ENCODE results near the gene CUX1.
A peak's percentile ranks its signal among the peaks of the same experiment; 100 is the strongest.
"Not testable (repeated sequence)": the region's sequence is repeated elsewhere in the genome, so short reads cannot be mapped to it uniquely, and the experiment has no call there.

The CUX1 gene

DNA sequence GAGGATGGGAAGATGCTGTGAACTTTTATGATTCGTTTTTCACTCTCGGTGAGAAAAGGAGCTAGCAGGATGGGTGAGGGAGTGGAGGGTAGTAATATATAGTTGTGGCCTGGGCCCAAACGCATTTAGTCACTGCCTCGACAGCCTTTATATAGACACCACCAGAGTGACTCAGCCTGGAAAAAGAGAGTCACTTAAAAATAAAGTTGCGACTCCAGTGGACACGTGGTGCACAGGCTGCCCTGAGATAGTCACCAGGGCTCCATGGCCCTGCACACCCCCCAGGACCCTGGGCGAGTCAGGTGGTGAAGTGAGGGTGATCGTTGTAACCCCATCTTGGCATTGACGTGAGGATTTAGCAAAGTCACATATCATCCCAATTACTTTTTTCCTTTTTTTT, 106.7 kb downstream of the CUX1 start:
- TF ChIP-seq, protein P1, sequence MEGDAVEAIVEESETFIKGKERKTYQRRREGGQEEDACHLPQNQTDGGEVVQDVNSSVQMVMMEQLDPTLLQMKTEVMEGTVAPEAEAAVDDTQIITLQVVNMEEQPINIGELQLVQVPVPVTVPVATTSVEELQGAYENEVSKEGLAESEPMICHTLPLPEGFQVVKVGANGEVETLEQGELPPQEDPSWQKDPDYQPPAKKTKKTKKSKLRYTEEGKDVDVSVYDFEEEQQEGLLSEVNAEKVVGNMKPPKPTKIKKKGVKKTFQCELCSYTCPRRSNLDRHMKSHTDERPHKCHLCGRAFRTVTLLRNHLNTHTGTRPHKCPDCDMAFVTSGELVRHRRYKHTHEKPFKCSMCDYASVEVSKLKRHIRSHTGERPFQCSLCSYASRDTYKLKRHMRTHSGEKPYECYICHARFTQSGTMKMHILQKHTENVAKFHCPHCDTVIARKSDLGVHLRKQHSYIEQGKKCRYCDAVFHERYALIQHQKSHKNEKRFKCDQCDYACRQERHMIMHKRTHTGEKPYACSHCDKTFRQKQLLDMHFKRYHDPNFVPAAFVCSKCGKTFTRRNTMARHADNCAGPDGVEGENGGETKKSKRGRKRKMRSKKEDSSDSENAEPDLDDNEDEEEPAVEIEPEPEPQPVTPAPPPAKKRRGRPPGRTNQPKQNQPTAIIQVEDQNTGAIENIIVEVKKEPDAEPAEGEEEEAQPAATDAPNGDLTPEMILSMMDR (conservative IDR thresholded peaks at IDR 0.05), result no peak
- H3K27ac ChIP-seq, result peak overlapping the region; percentile 34

DNA sequence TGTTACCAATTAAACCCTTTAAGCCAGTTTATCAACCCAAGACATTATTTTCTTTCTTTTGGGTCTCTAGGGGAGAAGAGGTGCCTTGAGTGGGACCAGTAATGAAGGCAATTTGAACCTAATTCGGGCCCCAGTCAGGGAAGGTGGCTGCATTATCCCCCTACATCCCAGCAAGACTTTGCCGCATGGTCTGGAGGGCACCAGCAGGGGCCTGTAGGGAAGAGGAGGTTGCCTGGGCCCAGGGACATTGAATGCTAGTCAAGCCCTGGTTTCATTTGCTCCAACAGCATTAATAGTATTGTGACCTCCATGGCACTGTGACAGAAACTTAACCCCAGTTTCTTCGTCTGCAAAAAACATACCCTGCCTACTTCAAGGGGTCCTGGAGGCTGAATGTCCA, 108.8 kb downstream of the CUX1 start:
- TF ChIP-seq, protein P1 (conservative IDR thresholded peaks at IDR 0.05), result no peak

DNA sequence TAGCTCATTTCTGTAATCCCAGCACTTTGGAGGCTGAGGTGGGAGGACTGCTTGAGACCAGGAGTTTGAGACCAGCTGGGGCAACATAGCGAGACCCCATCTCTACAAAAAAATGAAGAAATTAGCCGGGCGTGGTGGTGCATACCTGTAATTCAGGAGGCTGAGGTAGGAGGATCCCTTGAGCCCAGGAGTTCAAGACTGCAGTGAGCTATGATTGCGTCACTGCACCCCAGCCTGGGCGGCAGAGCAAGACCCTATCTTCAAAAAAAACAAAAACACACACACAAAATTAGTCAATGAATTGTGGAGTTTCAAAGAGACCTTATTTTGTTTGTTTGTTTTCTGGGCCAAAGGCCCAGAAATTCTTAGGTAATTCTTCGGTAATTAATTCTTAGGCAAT, 110.0 kb downstream of the CUX1 start:
- no peak overlapping the region for H3K27ac ChIP-seq

More for the DNA sequence above, 108.8 kb downstream of the CUX1 start:
- H3K27ac ChIP-seq, result no peak overlapping the region

DNA sequence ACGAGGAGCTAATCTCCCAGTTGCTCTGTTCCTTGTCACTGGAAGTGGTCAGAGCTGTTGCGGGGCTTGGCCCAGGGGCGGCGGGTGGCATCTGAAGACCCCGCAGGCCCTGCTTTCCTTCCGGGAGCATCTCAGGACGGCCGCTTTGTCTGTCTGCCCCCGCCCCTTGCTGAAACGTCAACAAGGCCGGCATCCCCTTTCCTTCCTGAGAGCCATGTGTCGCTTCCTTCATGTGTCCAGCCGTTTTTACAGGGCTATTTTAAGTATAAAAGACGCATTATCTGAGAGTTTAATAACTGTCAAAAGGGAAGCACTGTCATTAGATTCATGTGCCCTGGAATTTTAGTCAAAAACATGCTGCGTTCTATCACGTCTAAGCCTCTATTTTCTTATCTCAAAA, 110.4 kb downstream of the CUX1 start:
- no peak overlapping the region for H3K27ac ChIP-seq
- TF ChIP-seq, protein P1 (conservative IDR thresholded peaks at IDR 0.05), result no peak

More for the DNA sequence above, 110.0 kb downstream of the CUX1 start:
- TF ChIP-seq, protein P1 (conservative IDR thresholded peaks at IDR 0.05), result no peak

DNA sequence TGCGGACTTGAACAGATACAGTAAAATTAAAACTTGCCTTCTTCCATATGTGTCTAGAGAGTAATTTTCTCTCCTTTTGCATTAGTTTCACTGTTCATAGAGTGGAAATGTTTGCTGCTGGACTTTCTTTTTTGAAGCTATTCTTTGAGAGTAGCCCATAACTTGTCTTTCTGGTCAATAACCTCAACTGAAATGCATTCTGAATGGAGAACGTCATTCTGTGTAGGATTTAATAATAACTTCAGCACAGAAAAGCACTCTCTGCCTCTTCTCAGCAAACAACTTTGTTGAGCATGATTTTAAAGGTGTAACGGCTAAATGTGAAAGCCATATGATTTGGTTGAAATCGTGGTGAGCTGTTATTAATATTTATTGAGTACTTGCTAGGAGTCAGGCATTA, 111.8 kb downstream of the CUX1 start:
- TF ChIP-seq, protein P1 (conservative IDR thresholded peaks at IDR 0.05), result no peak
- H3K27ac ChIP-seq, result no peak overlapping the region

DNA sequence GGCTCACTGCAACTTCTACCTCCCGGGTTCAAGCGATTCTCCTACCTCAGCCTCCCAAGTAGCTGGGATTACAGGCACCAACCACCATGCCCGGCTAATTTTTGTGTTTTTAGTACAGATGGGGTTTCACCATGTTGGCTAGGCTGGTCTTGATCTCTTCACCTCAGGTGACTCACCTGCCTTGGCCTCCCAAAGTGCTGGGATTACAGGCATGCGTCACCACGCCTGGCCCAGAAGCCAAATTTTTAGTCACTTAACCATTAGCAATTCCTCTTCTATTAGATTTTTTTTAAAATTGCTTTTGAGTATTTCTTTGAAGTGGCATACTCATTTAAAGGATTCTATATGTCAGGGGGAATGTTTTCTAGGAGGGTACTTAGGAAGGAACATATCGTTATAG, 112.5 kb downstream of the CUX1 start:
- not testable (repeated sequence) for H3K27ac ChIP-seq

DNA sequence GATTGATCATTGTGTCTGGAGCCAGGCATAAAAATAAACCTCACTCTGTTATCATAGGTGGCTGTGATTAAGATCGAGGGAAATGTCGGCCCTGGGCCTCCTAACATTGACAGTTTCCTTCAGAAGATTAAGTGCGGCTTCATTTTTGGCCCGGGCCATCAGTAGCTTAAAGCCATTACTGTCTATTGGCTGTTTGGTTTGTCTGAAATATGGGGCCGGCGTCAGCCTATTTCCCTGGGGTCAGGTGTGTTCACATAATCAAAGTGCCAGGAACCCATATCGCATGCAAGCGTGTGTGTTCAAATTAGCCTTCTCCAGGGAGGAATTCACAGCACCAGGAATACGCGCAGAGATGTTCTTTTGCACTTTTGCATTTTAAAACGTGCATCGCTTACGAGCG, 114.7 kb downstream of the CUX1 start:
- TF ChIP-seq, protein P1 (conservative IDR thresholded peaks at IDR 0.05), result no peak
- H3K27ac ChIP-seq, result no peak overlapping the region

DNA sequence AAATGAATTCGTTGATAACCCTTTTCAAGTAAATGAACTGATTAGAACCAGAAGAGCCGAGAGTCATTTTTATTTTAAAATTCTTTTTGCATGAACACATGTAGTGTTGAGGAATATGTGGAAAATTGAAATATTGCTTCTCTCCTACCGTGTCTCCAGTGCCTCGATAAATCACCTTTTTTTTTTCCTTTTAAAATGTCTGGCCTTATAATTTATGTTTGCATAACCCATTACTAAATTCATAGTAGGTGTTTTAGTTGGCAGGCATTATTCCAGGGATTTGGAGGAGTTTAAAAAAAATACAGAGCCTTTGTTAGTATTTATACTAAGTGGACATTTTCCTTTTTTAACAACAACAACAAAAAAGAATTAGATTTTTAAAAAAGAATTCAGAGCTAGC, 115.6 kb downstream of the CUX1 start:
- H3K27ac ChIP-seq, result no peak overlapping the region
- TF ChIP-seq, protein P1 (conservative IDR thresholded peaks at IDR 0.05), result no peak

Measured in VCaP (cell line).